ENCODE results near the gene COQ2. TPM values are rescaled to one million over a fixed set of nuclear protein-coding genes. Genes with fewer than 3 reads are reported as not detected.
A peak's percentile ranks its signal among the peaks of the same experiment; 100 is the strongest.

Gene COQ2
- total RNA-seq, 1 experiment from 2014 or later, result 24.2 TPM

GRCh38 chr4:83285055-83285407 lies 433 bp upstream of the COQ2 start:
- BruUV-seq (replicated peaks), result TSS peak; percentile 92
- no peaks in the 10 kb centered on the region for H3K9me3 ChIP-seq
- H3K27me3 Mint-ChIP-seq (ENCODE audit: insufficient read depth, unreplicated experiment), result no peaks in the 10 kb centered on the region
- H3K4me1 Mint-ChIP-seq (ENCODE audit: low read depth, unreplicated experiment), result peaks cover 7% of the 10 kb centered on the region
- no peak for TF ChIP-seq CTCF (IDR thresholded peaks at IDR 0.05; ENCODE audit: insufficient read depth in 1 of 2, low read depth in 1 of 2, low read length in 1 of 2, severe bottlenecking in 1 of 2, unreplicated experiment in 1 of 2)
- no peaks in the 10 kb centered on the region; the same call in none of the 2 replicates for H3K36me3 ChIP-seq (ENCODE audit: control insufficient read depth, insufficient read depth, low read length)
- CTCF ChIA-PET, result interaction anchor here (0.6 to 2.0 kb wide), 8 partner anchors 77 to 823 kb away, joined by 3 to 10 read pairs (median 4); partner anchors contain the start of genes COPS4, HELQ and LIN54
- H3K4me1 ChIP-seq, result peaks cover 20% of the 10 kb centered on the region; the same call in 1 of the 2 replicates
- DNase-seq, result peak in 1 of 2 experiments; percentile 5
- peak overlapping the region; percentile 89 for H3K4me3 Mint-ChIP-seq (ENCODE audit: unreplicated experiment)
- peak overlapping the region; percentile 92 for H3K27ac Mint-ChIP-seq (ENCODE audit: unreplicated experiment)
- no peaks in the 10 kb centered on the region for H3K36me3 Mint-ChIP-seq (ENCODE audit: insufficient read depth, unreplicated experiment)
- POLR2A ChIA-PET, result interaction anchor here (0.5 to 1.8 kb wide), 10 partner anchors 10 to 391 kb away, joined by 3 to 18 read pairs (median 4); partner anchors contain the start of genes COPS4 and LIN54
- intact Hi-C loops (cut with micrococcal nuclease; ENCODE audit: unreplicated experiment), result loop anchor here (2.0 to 10.0 kb wide), 2 partner anchors 44 to 380 kb away; partner anchors contain the start of gene THAP9
- no peaks in the 10 kb centered on the region for H3K9me3 Mint-ChIP-seq (ENCODE audit: unreplicated experiment)
- no peaks in the 10 kb centered on the region for H3K27me3 ChIP-seq (replicated peaks; ENCODE audit: control insufficient read depth, insufficient read depth, low read length)
- H3K4me3 ChIP-seq (ENCODE audit: low read depth, low read length), result peak overlapping the region; percentile 70

- POLR2A ChIA-PET, result interaction anchor here (1.8 kb wide), 1 partner anchor 248 kb away, joined by 17 read pairs; the partner anchor contains the start of gene COPS4
- CTCF ChIA-PET, result interaction anchor here (0.6 to 1.9 kb wide), 3 partner anchors 228 to 248 kb away, joined by 3 to 10 read pairs (median 4); partner anchors contain the start of gene COPS4
- Histone ChIP-seq H3K9me3 (no peaks in the 10 kb centered on the region), H3K27me3 (replicated peaks; ENCODE audit: control insufficient read depth, insufficient read depth, low read length) (no peaks in the 10 kb centered on the region), H3K36me3 (ENCODE audit: control insufficient read depth, insufficient read depth, low read length) (no peaks in the 10 kb centered on the region; the same call in none of the 2 replicates), H3K4me1 (peaks cover 19% of the 10 kb centered on the region; the same call in 1 of the 2 replicates), H3K4me3 (ENCODE audit: low read depth, low read length) (no peak overlapping the region)
- Mint-ChIP-seq H3K4me1 (ENCODE audit: low read depth, unreplicated experiment) (peaks cover 7% of the 10 kb centered on the region), H3K36me3 (ENCODE audit: insufficient read depth, unreplicated experiment) (peaks cover 5% of the 10 kb centered on the region), H3K27me3 (ENCODE audit: insufficient read depth, unreplicated experiment) (no peaks in the 10 kb centered on the region), H3K4me3 (ENCODE audit: unreplicated experiment) (peak overlapping the region; percentile 89), H3K9me3 (ENCODE audit: unreplicated experiment) (no peaks in the 10 kb centered on the region), H3K27ac (ENCODE audit: unreplicated experiment) (no peak overlapping the region)
- no peak for DNase-seq
- TF ChIP-seq CTCF (IDR thresholded peaks at IDR 0.05; ENCODE audit: insufficient read depth in 1 of 2, low read depth in 1 of 2, low read length in 1 of 2, severe bottlenecking in 1 of 2, unreplicated experiment in 1 of 2), result no peak
- BruUV-seq (replicated peaks), result TSS peak; percentile 51
- intact Hi-C loops (cut with micrococcal nuclease; ENCODE audit: unreplicated experiment), result loop anchor here (2.0 to 10.0 kb wide), 2 partner anchors 208 to 378 kb away; partner anchors contain the start of gene THAP9
Measured at GRCh38 chr4:83283181-83283580, 1.4 kb downstream of the COQ2 start.

- POLR2A ChIA-PET, result no interaction called here
- BruUV-seq (replicated peaks), result no TSS peak
- Mint-ChIP-seq H3K27ac (ENCODE audit: unreplicated experiment) (no peak overlapping the region), H3K9me3 (ENCODE audit: unreplicated experiment) (no peaks in the 10 kb centered on the region), H3K27me3 (ENCODE audit: insufficient read depth, unreplicated experiment) (no peaks in the 10 kb centered on the region), H3K4me3 (ENCODE audit: unreplicated experiment) (peak overlapping the region; percentile 27), H3K4me1 (ENCODE audit: low read depth, unreplicated experiment) (peaks cover 7% of the 10 kb centered on the region), H3K36me3 (ENCODE audit: insufficient read depth, unreplicated experiment) (peaks cover 5% of the 10 kb centered on the region)
- TF ChIP-seq CTCF (IDR thresholded peaks at IDR 0.05; ENCODE audit: insufficient read depth in 1 of 2, low read depth in 1 of 2, low read length in 1 of 2, severe bottlenecking in 1 of 2, unreplicated experiment in 1 of 2), result peak; percentile 55 to 76
- peak in 1 of 2 experiments; percentile 59 for DNase-seq
- Histone ChIP-seq H3K27me3 (replicated peaks; ENCODE audit: control insufficient read depth, insufficient read depth, low read length) (no peaks in the 10 kb centered on the region), H3K4me1 (peaks cover 19% of the 10 kb centered on the region; the same call in 1 of the 2 replicates), H3K36me3 (ENCODE audit: control insufficient read depth, insufficient read depth, low read length) (no peaks in the 10 kb centered on the region; the same call in none of the 2 replicates), H3K9me3 (no peaks in the 10 kb centered on the region), H3K4me3 (ENCODE audit: low read depth, low read length) (no peak overlapping the region)
- CTCF ChIA-PET, result interaction anchor here (0.5 to 1.7 kb wide), 12 partner anchors 22 to 754 kb away, joined by 3 to 11 read pairs (median 4); partner anchors contain the start of gene COPS4
- intact Hi-C loops (cut with micrococcal nuclease; ENCODE audit: unreplicated experiment), result loop anchor here (1.0 to 10.0 kb wide), 3 partner anchors 207 to 377 kb away; partner anchors contain the start of genes COPS4 and THAP9
Measured at GRCh38 chr4:83282049-83282535, 2.5 kb downstream of the COQ2 start.
